C4-2B (cell line): ENCODE measurements around the gene ATXN2.

Source experiments
- ZFX ChIP-seq: fragments of 450-650 bp; IDR thresholded peaks from 2 replicates; pipeline ENCODE4 v1.6.1; 2017
- TF ChIP-seq, protein P1 (sequence below): fragments of 450-650 bp; conservative IDR thresholded peaks from 2 replicates; pipeline ENCODE4 v1.5.1; 2017; ENCODE audit warnings: mild to moderate bottlenecking

DNA sequence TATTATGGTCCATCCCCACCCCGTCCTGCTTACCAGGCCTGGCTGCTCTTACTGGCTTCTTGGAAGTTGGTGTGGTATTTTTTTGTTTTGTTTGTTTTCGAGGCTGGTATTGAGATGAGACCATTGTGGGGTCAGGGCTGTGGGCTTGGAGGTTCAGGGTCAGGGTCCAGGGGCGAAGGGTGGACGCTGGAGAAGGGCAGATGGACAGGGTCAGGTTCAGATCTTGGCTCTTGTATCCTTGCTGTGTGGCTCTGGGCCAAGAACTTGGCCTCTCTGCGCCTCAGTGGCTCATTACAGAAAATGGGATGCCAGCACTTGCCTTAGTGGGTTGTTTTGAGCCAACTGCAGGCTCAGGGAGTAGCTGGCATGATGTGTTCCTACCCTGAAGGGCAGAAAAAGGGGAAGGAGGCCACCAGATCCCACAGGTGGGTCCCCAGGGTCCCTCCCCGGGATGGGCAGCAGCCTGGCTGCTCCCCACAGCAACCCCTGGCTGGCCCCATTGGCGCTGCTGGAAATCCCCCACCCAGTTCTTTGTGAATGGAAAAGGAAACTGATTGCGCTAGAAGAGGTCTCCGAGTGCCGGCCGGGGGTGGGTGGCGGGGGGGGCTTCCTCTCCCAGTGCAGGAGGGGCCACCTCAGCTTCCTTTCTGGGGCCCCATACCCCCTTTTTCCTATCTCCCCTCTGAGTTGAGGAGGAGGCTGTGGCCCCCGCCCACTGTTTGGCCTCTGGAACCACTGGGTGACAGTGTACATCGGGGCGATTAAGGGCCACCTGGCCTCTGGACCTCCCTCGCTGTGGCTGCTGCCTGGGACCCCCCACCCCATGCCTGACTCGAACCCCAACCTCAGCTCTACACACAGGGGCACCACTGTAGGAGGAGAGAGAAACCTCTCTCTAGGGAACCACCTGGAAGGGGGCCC is 168.4 kb downstream of the ATXN2 start:
- TF ChIP-seq, protein P1, sequence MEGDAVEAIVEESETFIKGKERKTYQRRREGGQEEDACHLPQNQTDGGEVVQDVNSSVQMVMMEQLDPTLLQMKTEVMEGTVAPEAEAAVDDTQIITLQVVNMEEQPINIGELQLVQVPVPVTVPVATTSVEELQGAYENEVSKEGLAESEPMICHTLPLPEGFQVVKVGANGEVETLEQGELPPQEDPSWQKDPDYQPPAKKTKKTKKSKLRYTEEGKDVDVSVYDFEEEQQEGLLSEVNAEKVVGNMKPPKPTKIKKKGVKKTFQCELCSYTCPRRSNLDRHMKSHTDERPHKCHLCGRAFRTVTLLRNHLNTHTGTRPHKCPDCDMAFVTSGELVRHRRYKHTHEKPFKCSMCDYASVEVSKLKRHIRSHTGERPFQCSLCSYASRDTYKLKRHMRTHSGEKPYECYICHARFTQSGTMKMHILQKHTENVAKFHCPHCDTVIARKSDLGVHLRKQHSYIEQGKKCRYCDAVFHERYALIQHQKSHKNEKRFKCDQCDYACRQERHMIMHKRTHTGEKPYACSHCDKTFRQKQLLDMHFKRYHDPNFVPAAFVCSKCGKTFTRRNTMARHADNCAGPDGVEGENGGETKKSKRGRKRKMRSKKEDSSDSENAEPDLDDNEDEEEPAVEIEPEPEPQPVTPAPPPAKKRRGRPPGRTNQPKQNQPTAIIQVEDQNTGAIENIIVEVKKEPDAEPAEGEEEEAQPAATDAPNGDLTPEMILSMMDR, result no peak
- no peak for TF ChIP-seq ZFX
